ENCODE data around the gene THAP4.

Gene THAP4

DNA sequence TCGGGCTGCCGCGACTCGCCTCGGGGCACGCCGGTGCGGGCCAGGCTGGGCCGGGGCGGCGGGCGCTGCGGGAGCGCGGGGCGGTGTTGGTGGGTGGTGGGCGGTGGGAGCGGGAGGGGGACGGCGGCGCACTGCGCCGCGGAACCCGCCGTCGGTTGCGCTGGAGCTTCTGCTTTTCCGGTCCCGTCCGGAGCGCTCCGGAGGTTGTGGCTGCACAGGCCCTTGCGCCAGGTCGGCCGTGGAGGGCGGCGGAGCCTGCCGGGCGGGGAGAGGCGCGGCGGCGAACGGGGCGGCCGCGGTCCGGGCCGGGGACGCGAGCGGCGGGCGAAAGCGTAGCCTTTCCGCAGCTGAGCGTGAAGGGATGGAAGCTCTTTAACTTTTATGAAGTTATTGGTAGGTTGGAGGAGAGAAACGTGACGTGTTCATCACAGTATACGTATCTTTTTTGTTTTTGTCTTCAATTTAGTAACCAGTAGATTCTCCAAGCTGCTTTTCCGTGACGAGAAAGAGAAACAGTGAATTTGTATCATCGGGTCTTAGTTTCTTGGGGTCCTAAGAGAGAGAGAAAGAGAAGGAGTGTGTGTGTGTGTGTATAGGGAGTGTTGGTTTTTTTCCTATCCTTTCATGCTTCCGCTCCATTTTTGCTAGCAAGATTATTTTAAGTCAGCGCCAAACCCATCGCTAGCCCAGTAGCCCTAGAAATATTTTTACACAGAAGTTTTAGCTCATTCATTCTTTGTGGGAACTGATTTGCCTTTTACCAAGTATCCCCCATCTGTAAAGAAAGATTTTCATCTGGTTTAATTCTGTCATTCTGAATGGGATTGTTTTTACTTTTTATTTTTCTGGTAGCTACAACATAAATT is 1.1 kb upstream of the THAP4 start:
- FAIRE-seq: no peak
- TF ChIP-seq, protein P1, sequence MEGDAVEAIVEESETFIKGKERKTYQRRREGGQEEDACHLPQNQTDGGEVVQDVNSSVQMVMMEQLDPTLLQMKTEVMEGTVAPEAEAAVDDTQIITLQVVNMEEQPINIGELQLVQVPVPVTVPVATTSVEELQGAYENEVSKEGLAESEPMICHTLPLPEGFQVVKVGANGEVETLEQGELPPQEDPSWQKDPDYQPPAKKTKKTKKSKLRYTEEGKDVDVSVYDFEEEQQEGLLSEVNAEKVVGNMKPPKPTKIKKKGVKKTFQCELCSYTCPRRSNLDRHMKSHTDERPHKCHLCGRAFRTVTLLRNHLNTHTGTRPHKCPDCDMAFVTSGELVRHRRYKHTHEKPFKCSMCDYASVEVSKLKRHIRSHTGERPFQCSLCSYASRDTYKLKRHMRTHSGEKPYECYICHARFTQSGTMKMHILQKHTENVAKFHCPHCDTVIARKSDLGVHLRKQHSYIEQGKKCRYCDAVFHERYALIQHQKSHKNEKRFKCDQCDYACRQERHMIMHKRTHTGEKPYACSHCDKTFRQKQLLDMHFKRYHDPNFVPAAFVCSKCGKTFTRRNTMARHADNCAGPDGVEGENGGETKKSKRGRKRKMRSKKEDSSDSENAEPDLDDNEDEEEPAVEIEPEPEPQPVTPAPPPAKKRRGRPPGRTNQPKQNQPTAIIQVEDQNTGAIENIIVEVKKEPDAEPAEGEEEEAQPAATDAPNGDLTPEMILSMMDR (IDR thresholded peaks at IDR 0.05; ENCODE audit: insufficient read depth, missing control alignments): no peak
- DNase-seq (ENCODE audit: insufficient read length, low spot score): no peak

DNA sequence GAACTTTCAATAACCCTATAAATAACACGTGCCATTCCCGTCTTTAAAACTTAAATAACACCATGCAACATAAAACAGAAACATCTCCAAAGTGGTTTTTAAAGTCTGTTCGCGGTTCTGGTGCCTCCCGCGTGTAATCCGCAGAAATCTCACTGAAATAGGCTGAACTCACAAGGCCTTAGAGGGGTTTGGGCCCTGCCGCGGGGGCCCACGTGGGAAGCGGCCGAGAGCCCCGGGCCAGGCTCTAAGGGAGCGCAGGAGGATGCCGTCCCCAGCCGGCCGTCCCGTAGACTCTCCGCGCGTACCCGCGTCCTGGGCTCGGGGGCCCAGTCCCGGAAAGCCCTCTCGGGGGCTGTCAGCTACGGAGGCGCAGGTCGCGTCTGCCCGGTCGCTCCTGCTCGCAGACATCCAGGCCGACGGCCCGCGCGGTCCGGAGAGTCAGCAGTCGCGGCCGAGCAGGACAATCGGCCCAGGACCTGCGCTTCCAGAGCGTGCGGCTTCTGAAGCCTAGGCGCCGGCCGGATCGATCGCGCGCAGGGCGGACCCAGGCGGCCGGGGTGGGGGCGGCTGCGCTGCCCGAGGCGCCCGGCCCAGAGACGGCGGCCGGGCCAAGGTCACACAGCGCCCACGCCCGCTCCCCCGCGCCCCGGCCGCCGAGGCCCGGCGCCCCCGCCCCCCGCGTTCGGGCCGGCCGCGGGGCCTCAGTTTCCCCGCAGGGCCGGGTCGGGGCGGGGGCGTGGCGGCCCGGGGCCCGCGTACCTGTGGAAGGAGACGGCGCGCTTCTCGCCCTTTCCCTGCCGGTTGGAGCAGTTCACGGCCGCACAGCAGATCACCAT is 558 bp downstream of the THAP4 start:
- FAIRE-seq (no peak), DNase-seq (ENCODE audit: insufficient read length, low spot score) (no peak)
- TF ChIP-seq, protein P1 (IDR thresholded peaks at IDR 0.05; ENCODE audit: insufficient read depth, missing control alignments): no peak

DNA sequence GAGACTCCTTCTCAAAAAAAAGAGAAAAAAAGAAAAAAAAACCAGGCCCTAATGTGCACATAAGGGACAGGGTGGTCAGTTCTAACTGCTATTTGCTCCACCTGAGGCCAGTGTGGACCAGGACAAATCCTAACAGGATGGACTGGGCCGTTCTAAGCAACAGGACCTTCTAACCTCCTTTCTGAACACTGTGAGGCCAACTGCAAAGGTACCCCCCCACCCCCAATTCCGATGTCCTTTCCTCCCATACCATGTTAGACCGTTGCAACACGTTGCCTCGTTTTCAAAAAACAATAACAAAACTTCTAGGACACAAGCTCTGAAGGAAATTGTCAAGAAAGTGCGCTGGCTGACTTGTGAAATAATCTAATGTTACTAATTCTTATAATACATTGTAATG is 1.2 kb downstream of the THAP4 start:
- FAIRE-seq (no peak), DNase-seq (ENCODE audit: insufficient read length, low spot score) (no peak)
- TF ChIP-seq, protein P1 (IDR thresholded peaks at IDR 0.05; ENCODE audit: insufficient read depth, missing control alignments): no peak

GRCh38 chr2:241633561-241633960 is 3.4 kb downstream of the THAP4 start:
- DNase-seq (ENCODE audit: insufficient read length, low spot score) (no peak), FAIRE-seq (no peak)
- TF ChIP-seq, protein P1 (IDR thresholded peaks at IDR 0.05; ENCODE audit: insufficient read depth, missing control alignments): no peak

DNA sequence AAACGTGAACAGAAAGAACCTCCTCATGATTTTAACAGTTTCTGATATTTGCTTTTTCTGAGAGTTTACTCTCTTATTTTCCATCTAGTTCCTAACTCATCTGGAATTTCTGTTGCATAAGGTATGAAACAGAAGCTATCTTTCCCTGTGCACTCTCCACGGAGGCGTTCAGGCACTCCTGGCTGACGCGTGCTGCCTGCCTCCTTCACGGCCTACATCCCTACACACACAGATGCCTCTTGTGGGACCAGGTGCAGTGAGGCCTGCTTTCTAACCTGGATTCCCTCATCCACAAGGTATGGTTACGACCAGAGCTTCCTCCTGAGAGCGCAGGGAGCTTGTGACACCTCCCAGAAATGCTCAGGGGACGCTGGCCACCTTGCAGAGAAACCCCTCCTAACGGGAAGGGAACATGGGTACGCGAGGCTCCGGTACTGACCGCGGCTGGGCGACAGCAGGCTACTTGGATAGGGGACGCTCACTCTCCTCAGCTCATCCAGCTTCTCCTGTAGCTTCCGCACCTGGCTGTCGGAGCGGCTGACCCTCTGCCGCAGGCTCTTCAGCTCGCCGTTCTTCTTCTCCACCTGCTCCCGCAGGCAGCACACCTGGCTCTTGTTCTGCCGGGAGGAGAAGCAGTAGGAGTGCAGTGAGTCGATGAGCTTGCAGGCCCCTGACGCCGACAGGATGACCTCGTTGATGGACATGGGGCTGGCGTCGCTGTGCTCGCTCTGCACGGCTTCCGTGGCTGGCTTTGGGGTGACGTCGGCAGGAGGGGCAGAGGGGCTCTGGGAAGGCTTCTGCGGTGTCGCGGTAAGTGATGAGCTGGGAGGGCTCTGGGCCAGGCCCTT is 4.3 kb downstream of the THAP4 start:
- FAIRE-seq: no peak

DNA sequence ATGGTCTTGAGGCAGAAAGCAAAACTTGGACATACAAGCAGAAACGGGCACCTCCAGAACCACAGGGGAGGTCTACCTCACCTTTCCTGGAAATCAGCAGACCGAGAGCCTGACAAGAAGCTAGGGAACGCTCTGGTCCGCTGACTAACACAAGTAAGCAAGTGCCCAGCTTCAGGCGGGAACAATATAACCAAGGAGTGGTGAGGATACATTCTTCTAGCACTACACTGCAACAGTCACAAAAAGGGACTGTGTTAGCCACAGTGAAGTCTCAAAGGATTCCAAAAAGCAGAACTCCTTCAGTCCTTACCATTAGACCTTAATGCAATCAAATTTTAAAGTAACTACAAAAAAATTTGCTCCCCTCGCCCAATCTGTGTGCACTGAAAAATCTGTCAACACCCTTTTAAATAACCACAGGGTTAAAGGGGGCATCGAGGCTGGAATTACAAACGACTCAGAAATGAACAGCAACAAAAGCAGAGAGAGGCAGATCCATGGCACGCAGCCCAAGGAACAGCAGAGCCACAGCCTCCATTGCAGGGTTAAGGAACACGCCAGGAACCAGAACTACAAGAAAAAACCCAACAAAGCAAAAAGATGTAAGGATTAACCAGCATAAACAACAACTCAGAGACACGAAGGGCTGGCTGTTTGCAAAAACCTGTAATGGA is 7.1 kb downstream of the THAP4 start:
- DNase-seq (ENCODE audit: insufficient read length, low spot score): no peak
- TF ChIP-seq, protein P1 (IDR thresholded peaks at IDR 0.05; ENCODE audit: insufficient read depth, missing control alignments): no peak
- no peak for FAIRE-seq

More for the DNA sequence above, 4.3 kb downstream of the THAP4 start:
- DNase-seq (ENCODE audit: insufficient read length, low spot score): no peak
- TF ChIP-seq, protein P1 (IDR thresholded peaks at IDR 0.05; ENCODE audit: insufficient read depth, missing control alignments): no peak
